A549 (cell line): Measurements from ENCODE around the gene TTR. TPM values are rescaled to one million over a fixed set of nuclear protein-coding genes. Genes with fewer than 3 reads are reported as not detected.

ENCODE experiments used
- ATAC-seq, 2 experiments: fragments of 200-7000 bp in 1 of 2; fragments of >200 bp in 1 of 2; cut with Nextera tagmentation in 1 of 2; cut with Tn5 transposase in 1 of 2; 3 replicates each; pipeline versions ENCODE4 v1.8.0 to v1.9.1; 2018 to 2020; ENCODE audit warnings: mild to moderate bottlenecking in 1 of 2, moderate library complexity in 1 of 2
- CTCF ChIA-PET: fragments of 300-600 bp; sonication (Branson Sonifier 250); formaldehyde crosslinking; extraction: SDS; loops from one replicate; lab custom pipeline; 2021; ENCODE audit warnings: antibody characterized with exemption, inconsistent platforms; lab: Yijun Ruan, JAX
- POLR2A ChIA-PET: fragments of 350-600 bp; formaldehyde crosslinking; extraction: SDS; loops from one replicate; lab custom pipeline; 2021; ENCODE audit warnings: antibody characterized with exemption, inconsistent platforms; lab: Yijun Ruan, JAX
- DNase-seq, 2 experiments: peaks; one replicate each; pipeline versions ENCODE4 v3.0.0 to v3.0.0-alpha.2; 2011 to 2016; ENCODE audit warnings: low read depth in 1 of 2, low spot score in 1 of 2
- FAIRE-seq: peaks from 2 replicates; lab custom pipeline; 2011; peaks lifted over from hg19 to GRCh38; lab: Jason Lieb, UNC
- H3K27ac ChIP-seq, 2 experiments: fragments of >200 bp; sonication (Bioruptor Twin); formaldehyde crosslinking; 3 replicates each; pipeline ENCODE4 v1.5.1; 2016 to 2017
- H3K4me1 ChIP-seq: fragments of >200 bp; sonication (Bioruptor Twin); formaldehyde crosslinking; 3 replicates; pipeline ENCODE4 v1.6.1; 2016
- H3K4me2 ChIP-seq: fragments of >200 bp; sonication (Bioruptor Twin); formaldehyde crosslinking; 3 replicates; pipeline ENCODE4 v1.6.1; 2016
- H3K4me3 ChIP-seq: fragments of >200 bp; sonication (Bioruptor Twin); formaldehyde crosslinking; 3 replicates; pipeline ENCODE4 v1.5.1; 2016
- H3K9me3 ChIP-seq: fragments of >200 bp; sonication (Bioruptor Twin); formaldehyde crosslinking; 3 replicates; pipeline ENCODE4 v1.6.1; 2016
- CHD2 ChIP-seq: fragments of 150-350 bp; IDR thresholded peaks from 2 replicates; pipeline ENCODE4 v1.6.1; 2014; ENCODE audit warnings: low read length; ENCODE audit not compliant: partially characterized antibody
- EP300 ChIP-seq, 2 experiments: fragments of >200 bp; sonication (Bioruptor Twin); formaldehyde crosslinking; IDR thresholded peaks; 2 replicates in 1 of 2; 3 replicates in 1 of 2; pipeline ENCODE4 v1.6.1; 2016 to 2017
- FOSL2 ChIP-seq, 2 experiments: fragments of 450-650 bp in 1 of 2; fragments of >200 bp in 1 of 2; sonication (Bioruptor Twin) in 1 of 2; formaldehyde crosslinking; IDR thresholded peaks; 2 replicates each; pipeline versions ENCODE4 v1.5.0 to v1.6.1; 2016 to 2020; ENCODE audit warnings: mild to moderate bottlenecking in 1 of 2, moderate library complexity in 1 of 2
- FOXS1 ChIP-seq: fragments of 250-450 bp; sonication (Bioruptor Pico); IDR thresholded peaks from 2 replicates; pipeline ENCODE4 v1.5.0; 2020; ENCODE audit warnings: mild to moderate bottlenecking, moderate library complexity
- HDAC2 ChIP-seq: fragments of 200-600 bp; sonication (generic); IDR thresholded peaks from 2 replicates; pipeline ENCODE4 v1.6.1; 2016
- HOXA7 ChIP-seq: fragments of 250-450 bp; sonication (Bioruptor Pico); IDR thresholded peaks from 2 replicates; pipeline ENCODE4 v1.5.0; 2020; ENCODE audit warnings: mild to moderate bottlenecking, moderate library complexity
- HOXB5 ChIP-seq: fragments of 250-450 bp; sonication (Bioruptor Pico); IDR thresholded peaks from 2 replicates; pipeline ENCODE4 v1.5.0; 2020; ENCODE audit warnings: mild to moderate bottlenecking, moderate library complexity
- JUN ChIP-seq, 2 experiments: fragments of >200 bp; sonication (Bioruptor Twin); formaldehyde crosslinking; IDR thresholded peaks; 2 replicates in 1 of 2; 3 replicates in 1 of 2; pipeline ENCODE4 v1.6.1; 2016 to 2017
- KDM1A ChIP-seq: fragments of 200-600 bp; sonication (generic); IDR thresholded peaks from 2 replicates; pipeline ENCODE4 v1.6.1; 2016; ENCODE audit warnings: low read depth, mild to moderate bottlenecking
- MYC ChIP-seq: IDR thresholded peaks from 2 replicates; pipeline ENCODE4 v1.6.1; 2012; ENCODE audit warnings: mild to moderate bottlenecking, inconsistent platforms, low read length, improper control_type of control experiment, borderline replicate concordance
- NFE2L2 ChIP-seq: fragments of 150-350 bp; conservative IDR thresholded peaks from 2 replicates; pipeline ENCODE4 v1.6.1; 2014; ENCODE audit warnings: low read length
- NPAS2 ChIP-seq: fragments of 250-450 bp; sonication (Bioruptor Pico); IDR thresholded peaks from 2 replicates; pipeline ENCODE4 v1.8.0; 2022; ENCODE audit warnings: mild to moderate bottlenecking, moderate library complexity, borderline replicate concordance
- NR3C1 ChIP-seq: fragments of >200 bp; sonication (Bioruptor Twin); formaldehyde crosslinking; IDR thresholded peaks from 3 replicates; pipeline ENCODE4 v1.6.1; 2017
- PHF8 ChIP-seq: fragments of 200-600 bp; sonication (generic); IDR thresholded peaks from 2 replicates; pipeline ENCODE4 v1.6.1; 2016; ENCODE audit warnings: low read depth, mild to moderate bottlenecking, antibody characterized with exemption, moderate library complexity, borderline replicate concordance
- POLR2A ChIP-seq: IDR thresholded peaks from 2 replicates; pipeline ENCODE4 v1.6.1; 2012; ENCODE audit warnings: mild to moderate bottlenecking, low read length
- POLR2AphosphoS2 ChIP-seq: conservative IDR thresholded peaks from 2 replicates; pipeline ENCODE4 v1.6.1; 2012; ENCODE audit warnings: low read length, improper control_type of control experiment, inconsistent platforms
- RAD21 ChIP-seq, 2 experiments: fragments of >200 bp in 1 of 2; sonication (Bioruptor Twin) in 1 of 2; formaldehyde crosslinking in 1 of 2; IDR thresholded peaks in 1 of 2; conservative IDR thresholded peaks in 1 of 2; 2 replicates in 1 of 2; 3 replicates in 1 of 2; pipeline ENCODE4 v1.6.1; 2012 to 2018; ENCODE audit warnings: inconsistent platforms in 1 of 2
- RNF2 ChIP-seq: fragments of 200-600 bp; sonication (generic); IDR thresholded peaks from 2 replicates; pipeline ENCODE4 v1.6.1; 2016; ENCODE audit warnings: low read depth, mild to moderate bottlenecking, antibody characterized with exemption, moderate library complexity, borderline replicate concordance
- SMC3 ChIP-seq: fragments of >200 bp; sonication (Bioruptor Twin); formaldehyde crosslinking; IDR thresholded peaks from 3 replicates; pipeline ENCODE4 v1.6.1; 2018; ENCODE audit warnings: inconsistent platforms
- TP53 ChIP-seq: fragments of 250-450 bp; sonication (Bioruptor Pico); IDR thresholded peaks from 2 replicates; pipeline ENCODE4 v1.5.0; 2021; ENCODE audit warnings: mild to moderate bottlenecking, moderate library complexity
- WGBS: methylation state at CpG from one replicate; pipeline ENCODE4 v1.1.6; 2017; ENCODE audit errors: missing lambda C conversion rate; 5-methylcytosine and 5-hydroxymethylcytosine counted together
- polyA plus RNA-seq, 4 experiments: library from polyadenylated mRNA; depleted of rRNA in 3 of 4; stranded (reverse); fragments of >200 nt; fragmentation: RNase III in 1 of 4; extraction: RNeasy Plus Mini Kit Qiagen cat#74134 plus additional on column Dnase treatment in 1 of 4; gene quantifications; 2 replicates in 3 of 4; 3 replicates in 1 of 4; pipeline ENCODE4 v1.2.3, GENCODE V29; 2011 to 2017
- TF ChIP-seq, protein P1 (sequence below): IDR thresholded peaks from 2 replicates; pipeline ENCODE4 v1.6.1; 2012; ENCODE audit warnings: low read depth, borderline replicate concordance
- TF ChIP-seq, protein P2 (sequence below): fragments of 250-450 bp; sonication (Bioruptor Pico); IDR thresholded peaks from 2 replicates; pipeline ENCODE4 v1.5.0; 2020; ENCODE audit warnings: low read depth, mild to moderate bottlenecking, moderate library complexity
- TF ChIP-seq, protein P3 (sequence below): fragments of 450-650 bp; IDR thresholded peaks from 2 replicates; pipeline ENCODE4 v1.6.1; 2014; ENCODE audit warnings: antibody characterized with exemption

Gene TTR
- polyA plus RNA-seq, 2 of the 4 experiments (the other 2 are of a cell fraction): 0.18 to 0.28 TPM

DNA sequence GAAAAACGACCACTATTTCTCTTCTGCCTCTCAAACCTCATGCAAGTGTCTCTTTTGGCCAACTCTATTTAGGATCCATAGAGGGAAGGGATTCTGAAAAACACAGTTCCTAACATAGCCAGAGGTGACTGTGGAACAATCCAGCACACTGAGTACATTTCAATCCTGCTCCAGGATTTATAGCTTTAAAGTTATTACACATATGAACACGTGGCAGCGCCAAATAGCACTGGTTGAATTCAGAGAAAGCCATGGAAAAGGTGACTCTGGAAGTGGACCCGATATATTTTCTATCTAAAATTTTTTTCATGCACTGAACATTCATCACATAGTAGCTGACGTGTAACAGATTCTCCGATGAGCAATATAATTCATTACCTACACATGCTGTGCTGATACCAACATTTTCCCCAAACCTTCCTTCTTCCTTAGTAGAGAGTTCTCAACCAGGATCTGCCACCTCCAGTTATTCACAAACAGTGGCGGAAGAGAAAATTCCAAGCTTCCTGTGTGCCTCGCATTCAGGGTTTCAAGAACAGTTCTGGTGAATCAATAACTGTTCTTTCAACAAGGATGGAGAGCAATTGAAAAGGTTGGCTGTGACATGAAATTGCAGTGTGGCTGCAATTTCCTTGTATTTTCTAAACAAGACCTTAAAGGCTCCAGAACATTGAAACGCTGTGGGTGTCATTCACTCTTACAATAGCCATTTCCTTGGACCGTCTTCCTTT, 25.7 kb upstream of the TTR start:
- H3K27ac ChIP-seq: no peak overlapping the region
- ATAC-seq (no peak), DNase-seq (no peak), FAIRE-seq (no peak)
- H3K9me3 ChIP-seq: no peaks in the 10 kb centered on the region
- TF ChIP-seq TP53 (CRISPR knock-in tag) (no peak), HOXB5 (CRISPR knock-in tag) (no peak), MYC (no peak), KDM1A (no peak), EP300 (IDR thresholded peaks at IDR 0.05) (no peak)
- WGBS: 61% methylated on average over 10 of the region's 10 CpGs
- CTCF ChIA-PET: interaction anchor here (0.6 to 3.3 kb wide), 10 partner anchors 8 to 566 kb away, joined by 3 to 15 read pairs (median 4); partner anchors contain the start of gene B4GALT6
- H3K4me1 ChIP-seq: no peaks in the 10 kb centered on the region
- H3K4me3 ChIP-seq: no peak overlapping the region
- no peak overlapping the region for H3K4me2 ChIP-seq
- POLR2A ChIA-PET: no interaction called here

DNA sequence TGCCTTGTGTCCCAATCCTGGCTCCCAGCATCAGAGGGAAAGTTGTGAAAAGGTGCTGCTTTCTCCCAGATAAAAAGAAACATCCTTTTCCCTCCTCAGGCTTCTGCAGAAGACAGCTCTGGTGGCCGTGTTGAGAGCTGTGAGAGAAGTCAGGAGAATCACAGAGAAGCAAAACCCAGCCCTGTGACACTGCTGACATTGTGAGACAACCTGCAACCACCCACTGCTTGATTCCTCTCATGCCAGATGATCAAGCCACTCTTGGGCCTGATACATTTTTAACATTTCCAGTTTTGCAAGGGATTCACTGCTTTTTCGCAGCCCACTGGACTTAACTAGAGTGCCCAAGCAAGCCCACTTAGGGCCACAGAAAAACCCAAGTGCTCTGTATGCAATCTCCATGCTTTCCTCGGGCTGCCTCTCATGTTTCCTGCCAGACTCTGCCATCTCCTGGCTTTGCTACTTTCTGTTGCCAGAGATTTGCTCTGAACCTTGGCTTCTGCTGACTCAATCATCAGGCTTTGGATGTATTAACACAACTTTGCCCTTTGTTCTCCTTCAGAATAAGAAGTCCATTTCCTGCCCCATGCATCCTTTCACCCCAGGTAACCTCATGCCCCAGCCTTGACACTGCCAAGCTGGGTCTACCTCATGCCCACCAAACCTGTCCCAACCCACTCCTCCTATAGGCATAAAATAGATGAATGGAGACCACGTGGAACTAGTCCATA, 24.9 kb upstream of the TTR start:
- ChIA-PET CTCF (interaction anchor here (0.6 to 2.1 kb wide), 5 partner anchors 31 to 253 kb away, joined by 3 to 7 read pairs (median 3); no protein-coding TSS in a partner anchor), POLR2A (no interaction called here)
- H3K4me1 ChIP-seq: no peaks in the 10 kb centered on the region
- TF ChIP-seq FOXS1 (CRISPR knock-in tag): no peak
- no peak for TF ChIP-seq JUN (IDR thresholded peaks at IDR 0.05)
- no peak for TF ChIP-seq POLR2AphosphoS2
- TF ChIP-seq NFE2L2: no peak
- H3K4me2 ChIP-seq: no peak overlapping the region
- FAIRE-seq: no peak
- no peak for ATAC-seq
- 43% methylated on average over 3 of the region's 4 CpGs for WGBS
- no peak for DNase-seq
- no peak overlapping the region for H3K27ac ChIP-seq
- H3K4me3 ChIP-seq: no peak overlapping the region
- no peaks in the 10 kb centered on the region for H3K9me3 ChIP-seq

DNA sequence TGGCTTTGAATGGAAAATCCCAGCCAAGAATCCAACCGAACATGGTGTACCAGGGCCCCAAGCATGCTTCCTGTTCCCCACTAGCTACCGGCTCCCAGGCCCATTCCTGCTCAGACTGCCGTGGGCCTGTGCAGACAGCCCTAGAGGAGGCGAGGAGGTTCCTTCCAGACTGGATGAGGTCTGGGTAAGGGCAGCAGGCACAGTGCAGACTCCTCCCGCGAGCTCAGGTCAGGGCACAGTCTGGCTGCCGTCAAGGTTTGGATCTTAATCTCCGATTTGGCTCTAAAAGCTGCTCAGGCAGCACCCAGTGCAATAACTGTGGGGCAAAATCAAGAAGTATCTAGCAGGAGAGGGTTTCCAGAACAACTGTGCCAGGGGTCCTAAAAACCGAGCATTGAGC, 19.3 kb upstream of the TTR start:
- Histone ChIP-seq H3K9me3 (no peaks in the 10 kb centered on the region), H3K4me1 (no peaks in the 10 kb centered on the region), H3K4me3 (no peak overlapping the region), H3K27ac (no peak overlapping the region), H3K4me2 (no peak overlapping the region)
- TF ChIP-seq, protein P1, sequence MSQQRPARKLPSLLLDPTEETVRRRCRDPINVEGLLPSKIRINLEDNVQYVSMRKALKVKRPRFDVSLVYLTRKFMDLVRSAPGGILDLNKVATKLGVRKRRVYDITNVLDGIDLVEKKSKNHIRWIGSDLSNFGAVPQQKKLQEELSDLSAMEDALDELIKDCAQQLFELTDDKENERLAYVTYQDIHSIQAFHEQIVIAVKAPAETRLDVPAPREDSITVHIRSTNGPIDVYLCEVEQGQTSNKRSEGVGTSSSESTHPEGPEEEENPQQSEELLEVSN: no peak
- TF ChIP-seq, protein P2, sequence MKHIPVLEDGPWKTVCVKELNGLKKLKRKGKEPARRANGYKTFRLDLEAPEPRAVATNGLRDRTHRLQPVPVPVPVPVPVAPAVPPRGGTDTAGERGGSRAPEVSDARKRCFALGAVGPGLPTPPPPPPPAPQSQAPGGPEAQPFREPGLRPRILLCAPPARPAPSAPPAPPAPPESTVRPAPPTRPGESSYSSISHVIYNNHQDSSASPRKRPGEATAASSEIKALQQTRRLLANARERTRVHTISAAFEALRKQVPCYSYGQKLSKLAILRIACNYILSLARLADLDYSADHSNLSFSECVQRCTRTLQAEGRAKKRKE: no peak
- no peak for TF ChIP-seq SMC3
- no peak for TF ChIP-seq KDM1A
- TF ChIP-seq HDAC2: no peak
- no peak for TF ChIP-seq PHF8
- CTCF ChIA-PET: interaction anchor here (1.9 to 3.2 kb wide), 3 partner anchors 8 to 150 kb away, joined by 5 to 15 read pairs (median 8); no protein-coding TSS in a partner anchor
- WGBS: 40% methylated on average over 3 of the region's 9 CpGs
- FAIRE-seq (no peak), DNase-seq (no peak), ATAC-seq (no peak)
- POLR2A ChIA-PET: no interaction called here

DNA sequence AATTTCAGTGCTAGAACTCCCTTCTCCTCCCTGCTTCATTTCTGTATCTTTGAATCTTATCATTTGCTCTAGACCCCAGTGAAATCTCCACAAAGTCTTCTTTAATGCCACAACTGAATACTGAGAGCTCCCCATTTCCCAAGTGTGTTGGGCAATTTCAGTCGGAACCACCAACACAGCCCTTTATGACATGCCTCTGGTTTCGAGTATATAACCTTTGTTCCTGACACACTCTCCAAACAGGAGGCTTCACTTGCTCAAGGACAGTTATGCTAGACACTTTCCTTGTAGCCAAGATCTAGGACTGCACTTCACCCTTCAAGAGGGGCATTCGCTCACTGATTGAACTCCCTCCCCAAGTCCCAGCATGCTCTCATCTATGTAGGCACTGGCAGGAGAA, 18.6 kb upstream of the TTR start:
- TF ChIP-seq, protein P3, sequence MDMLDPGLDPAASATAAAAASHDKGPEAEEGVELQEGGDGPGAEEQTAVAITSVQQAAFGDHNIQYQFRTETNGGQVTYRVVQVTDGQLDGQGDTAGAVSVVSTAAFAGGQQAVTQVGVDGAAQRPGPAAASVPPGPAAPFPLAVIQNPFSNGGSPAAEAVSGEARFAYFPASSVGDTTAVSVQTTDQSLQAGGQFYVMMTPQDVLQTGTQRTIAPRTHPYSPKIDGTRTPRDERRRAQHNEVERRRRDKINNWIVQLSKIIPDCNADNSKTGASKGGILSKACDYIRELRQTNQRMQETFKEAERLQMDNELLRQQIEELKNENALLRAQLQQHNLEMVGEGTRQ: no peak
- TF ChIP-seq EP300 (IDR thresholded peaks at IDR 0.05): no peak
- TF ChIP-seq HOXA7 (CRISPR knock-in tag): no peak
- TF ChIP-seq POLR2A: no peak
- no peak for TF ChIP-seq FOSL2 (IDR thresholded peaks at IDR 0.05)
- no peak for TF ChIP-seq FOSL2 (CRISPR knock-in tag; IDR thresholded peaks at IDR 0.05)
- TF ChIP-seq NPAS2: no peak
- no peak for TF ChIP-seq NR3C1
- no peak for TF ChIP-seq HOXB5 (CRISPR knock-in tag)
- no peak for TF ChIP-seq MYC
- TF ChIP-seq CHD2: no peak
- no peak for TF ChIP-seq RNF2
- TF ChIP-seq RAD21 (conservative IDR thresholded peaks at IDR 0.05 in 1 of 2, IDR thresholded peaks at IDR 0.05 in 1 of 2): no peak
- TF ChIP-seq, protein P1: no peak
- no peak for TF ChIP-seq TP53 (CRISPR knock-in tag)
- ChIA-PET POLR2A (no interaction called here), CTCF (interaction anchor here (1.9 to 3.2 kb wide), 3 partner anchors 9 to 150 kb away, joined by 5 to 15 read pairs (median 8); no protein-coding TSS in a partner anchor)
- Histone ChIP-seq H3K4me3 (no peak overlapping the region), H3K4me2 (no peak overlapping the region), H3K9me3 (no peaks in the 10 kb centered on the region), H3K27ac (no peak overlapping the region), H3K4me1 (no peaks in the 10 kb centered on the region)
- WGBS: 69% methylated on average over 3 of the region's 3 CpGs
- FAIRE-seq (no peak), ATAC-seq (no peak), DNase-seq (no peak)
